HG03103 (cell line): Measurements from ENCODE around the gene TAPBP.
"Not testable (repeated sequence)": the region's sequence is repeated elsewhere in the genome, so short reads cannot be mapped to it uniquely, and the experiment has no call there.

ENCODE experiments used
- ATAC-seq: cut with Tn5 transposase; IDR thresholded peaks from one replicate; pipeline ENCODE4 v1.9.1; 2021; ENCODE audit warnings: low read depth; ENCODE audit not compliant: unreplicated experiment

The TAPBP gene

DNA sequence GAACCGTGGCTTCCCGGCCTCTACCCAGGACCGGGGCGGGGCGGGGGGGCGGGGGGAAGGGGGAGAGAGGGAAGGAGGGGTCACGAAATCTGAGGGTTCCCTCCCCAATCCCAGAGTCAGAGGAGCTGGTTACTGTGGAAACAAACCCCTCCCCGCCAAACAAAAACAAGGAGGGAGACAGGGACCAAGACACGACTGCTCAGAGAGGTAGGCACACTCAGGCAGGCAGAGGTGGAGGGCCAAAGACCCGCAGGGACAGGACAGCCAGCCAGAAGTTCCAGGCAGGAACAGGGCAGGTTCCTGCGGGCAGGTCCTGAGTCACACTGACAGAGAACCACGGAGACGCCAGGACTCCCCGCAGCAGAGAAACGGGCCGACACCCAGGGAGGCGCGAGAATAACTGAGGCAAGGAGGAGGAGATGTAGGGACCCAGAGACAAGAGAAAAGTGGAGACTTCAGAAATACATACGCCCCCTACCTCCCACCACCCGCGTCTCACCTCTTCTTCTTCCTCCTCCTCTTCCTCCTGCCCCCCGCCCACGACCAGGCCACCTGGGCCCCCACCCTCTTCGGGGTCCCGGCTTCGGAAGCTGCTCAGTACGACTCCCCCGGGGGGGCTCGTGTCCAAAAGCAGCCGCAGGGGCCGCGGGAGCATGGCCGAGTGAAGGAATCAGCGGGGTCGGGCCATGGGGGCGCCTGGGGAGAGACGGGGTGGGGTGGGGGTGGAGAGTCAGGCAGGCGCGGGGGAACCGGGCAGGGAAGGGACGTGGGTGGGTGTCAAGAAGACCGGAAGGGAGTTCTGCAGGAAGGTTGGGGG, 15.7 kb downstream of the TAPBP start:
- no peak for ATAC-seq

DNA sequence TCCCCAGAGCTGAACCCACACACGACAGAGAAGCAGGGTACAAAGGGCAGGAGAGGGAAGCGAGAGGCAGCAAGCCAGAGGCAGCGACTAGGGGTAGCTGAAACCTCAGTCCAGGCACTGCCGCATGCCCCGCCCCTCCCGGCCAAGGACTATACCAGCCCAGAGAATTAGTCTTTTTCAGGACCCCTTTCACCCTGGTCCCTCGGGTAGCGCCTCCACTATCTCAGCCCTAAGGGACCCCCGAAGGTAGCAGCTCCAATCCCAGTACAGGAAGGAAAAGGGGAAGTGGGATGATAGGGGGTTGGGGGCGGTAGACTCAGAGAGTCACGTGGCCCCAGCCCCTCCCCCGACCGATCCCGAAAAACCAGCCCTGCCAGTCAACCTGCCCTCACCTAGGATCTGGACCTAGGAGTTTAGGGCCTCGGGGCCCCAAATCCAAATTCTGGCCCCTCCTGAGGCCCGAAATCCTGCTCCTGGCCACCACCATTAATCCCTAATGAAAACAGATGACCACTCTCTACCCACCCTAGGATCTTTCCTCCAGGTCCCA, 16.4 kb downstream of the TAPBP start:
- ATAC-seq = no peak

DNA sequence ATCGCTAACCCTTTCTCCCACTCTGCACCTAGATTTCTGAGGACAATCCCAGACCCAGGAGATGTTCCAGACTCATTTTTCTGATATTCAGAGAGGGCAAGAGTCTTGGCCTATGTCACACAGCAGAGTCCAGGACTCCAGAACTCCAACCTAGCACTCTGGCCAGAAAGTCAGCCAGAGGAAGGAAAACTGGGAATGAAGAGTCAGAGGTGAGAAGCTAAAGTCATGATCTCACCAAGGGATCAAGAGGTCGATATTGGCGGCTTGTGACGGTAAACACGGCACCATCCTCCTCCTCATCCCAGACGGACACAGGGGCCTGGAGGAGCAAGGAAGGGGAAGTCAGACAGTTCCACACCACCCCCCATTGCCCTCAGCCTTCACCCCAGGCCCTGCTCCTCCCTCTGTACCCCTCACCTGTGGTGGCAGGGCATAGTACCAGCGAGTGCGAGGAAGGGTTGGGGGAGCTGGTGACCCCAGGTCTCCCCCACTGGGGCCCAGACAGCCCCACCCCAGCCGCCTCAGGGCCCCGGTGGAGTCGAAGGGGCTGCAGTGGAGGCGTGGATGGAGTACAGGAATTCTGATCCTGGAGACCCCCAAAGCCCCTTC, 17.0 kb downstream of the TAPBP start:
- no peak for ATAC-seq

DNA sequence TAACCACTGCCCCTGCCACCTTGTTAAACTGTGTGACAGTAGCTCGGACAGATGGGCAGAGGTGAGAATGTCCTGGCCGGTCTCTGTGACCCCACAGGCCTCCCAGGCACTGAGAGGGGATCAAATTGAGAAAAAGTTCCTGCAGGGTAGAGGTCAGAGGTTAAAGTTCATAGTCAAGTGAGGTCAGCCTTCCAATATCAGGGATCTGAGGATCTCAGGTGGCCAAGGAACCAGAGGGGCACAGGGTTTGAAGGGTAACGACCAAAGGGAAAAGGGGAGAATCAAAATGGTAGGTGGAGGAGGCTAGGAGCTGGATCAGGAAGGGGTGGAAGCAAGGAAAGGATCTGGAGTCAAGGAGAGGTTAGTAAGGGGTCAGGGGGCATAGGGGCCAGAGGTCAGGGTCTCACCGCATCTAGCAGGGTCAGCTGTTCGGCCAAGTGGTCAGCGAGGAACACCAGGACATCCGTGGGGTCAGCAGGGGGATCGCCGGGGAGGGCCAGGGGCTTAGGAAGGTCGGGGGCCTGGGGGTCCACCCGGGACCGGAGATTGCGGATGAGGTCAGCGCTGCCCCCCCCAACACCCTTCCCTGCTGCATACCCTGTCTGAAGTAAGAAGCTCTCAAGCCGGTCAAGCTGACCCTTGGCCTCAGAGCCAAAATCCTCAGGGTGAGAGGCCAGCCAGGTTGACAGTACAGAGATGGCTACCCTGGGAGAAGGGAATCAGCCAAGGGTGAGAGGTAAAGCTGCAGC, 18.1 kb downstream of the TAPBP start:
- ATAC-seq = no peak

DNA sequence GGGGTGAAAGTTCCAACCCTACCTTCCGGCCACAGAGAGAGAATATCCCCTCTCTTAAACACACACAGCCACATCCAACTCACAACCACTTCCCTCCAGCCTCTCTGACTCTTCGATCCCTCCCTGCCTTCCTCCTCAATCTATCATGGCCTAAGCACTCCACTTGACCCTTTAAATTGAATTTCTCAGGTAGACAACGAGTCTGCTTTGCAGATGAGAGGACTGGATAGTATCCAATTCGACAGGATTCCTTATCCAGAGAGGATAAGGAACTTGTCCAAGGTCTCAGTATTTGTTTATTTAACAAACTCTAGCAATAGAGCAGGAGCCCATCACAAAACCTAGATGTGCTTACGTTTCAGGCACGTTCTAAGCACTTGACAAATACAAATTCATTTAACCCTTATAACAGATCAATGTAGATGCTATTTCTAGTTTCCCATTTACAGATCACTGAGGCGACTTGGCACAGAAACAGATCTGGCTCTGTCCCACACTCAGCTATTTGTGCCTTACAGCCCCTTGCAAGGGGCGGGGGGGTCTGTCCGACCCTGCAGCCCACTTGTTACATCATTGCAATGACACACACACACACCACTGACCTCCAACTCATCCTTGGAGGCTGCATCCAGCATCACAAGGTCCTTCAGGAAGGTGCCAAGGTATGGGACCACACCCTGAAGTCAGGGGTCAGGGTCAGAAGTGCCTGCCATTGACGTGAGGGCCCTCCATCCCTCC, 19.6 kb downstream of the TAPBP start:
- no peak for ATAC-seq

DNA sequence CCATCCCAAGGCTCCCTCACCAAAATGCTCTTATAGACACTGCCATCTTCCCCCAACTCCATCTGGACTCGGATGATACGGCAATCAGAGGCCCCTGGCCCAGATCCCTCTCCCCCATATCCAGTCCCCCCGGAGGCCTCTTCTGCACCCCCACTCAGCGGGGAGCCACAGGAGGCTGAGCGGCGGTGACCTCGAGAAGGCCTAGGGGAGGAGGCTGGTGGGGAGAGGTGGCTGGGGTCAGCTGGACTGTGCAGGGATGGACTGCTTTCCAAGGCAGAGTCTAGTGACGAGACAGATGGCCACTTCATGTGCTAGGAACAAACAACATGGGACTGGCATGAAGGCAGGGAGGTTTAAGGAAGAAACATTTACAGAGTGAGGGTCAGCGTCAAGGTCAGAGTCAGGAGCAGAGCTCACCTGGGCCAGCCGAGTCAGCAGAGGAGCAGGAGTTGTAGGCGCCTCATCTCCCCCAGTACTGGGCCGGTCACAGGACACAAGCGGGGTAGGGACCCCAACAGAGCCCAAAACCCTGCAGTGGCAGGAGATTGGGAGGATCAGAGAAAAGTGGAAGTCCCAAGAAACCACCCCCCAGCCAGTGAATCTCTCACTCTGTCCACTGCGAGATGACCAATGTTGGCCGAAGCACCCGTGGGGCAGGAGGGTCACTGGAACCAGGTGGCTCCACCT, 20.7 kb downstream of the TAPBP start:
- ATAC-seq = no peak

DNA sequence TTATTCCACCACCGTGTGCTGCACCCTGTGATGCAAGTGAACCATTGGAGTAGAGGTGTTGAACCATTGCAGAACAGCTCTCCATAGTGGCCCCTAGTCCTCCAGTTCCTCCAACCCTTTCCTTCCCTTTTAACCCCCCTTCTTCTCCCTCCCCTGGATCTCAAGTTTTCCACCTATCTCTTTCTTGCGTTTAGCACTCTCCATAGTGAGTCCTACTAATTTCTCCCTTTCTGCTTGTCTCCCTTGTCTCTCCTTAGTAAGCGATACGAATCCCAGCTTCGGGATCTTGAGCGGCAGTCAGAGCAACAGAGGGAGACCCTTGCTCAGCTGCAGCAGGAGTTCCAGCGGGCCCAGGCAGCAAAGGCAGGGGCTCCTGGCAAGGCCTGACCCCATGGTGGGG, 23.4 kb downstream of the TAPBP start:
- no peak for ATAC-seq

DNA sequence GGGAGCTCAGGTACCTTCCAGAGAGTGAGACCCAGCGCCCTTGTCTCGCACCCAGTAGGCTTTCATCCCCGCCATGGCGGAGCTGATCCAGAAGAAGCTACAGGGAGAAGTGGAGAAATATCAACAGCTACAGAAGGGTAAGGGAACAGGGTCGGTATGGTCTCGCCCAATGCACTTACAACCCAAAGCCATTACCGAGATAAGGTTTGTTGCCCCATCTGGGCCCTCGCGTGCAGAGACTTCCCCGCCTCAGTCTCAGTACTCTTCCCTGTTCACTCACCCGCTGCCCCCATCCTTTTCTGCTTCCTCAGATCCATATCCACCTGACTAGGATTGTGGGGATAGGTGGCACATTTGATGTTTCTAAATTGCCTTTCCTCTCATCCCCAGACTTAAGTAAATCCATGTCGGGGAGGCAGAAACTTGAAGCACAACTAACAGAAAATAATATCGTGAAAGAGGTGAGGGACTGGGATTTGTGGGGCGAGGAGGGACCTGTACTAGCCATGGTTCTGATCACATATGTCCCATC, 24.0 kb downstream of the TAPBP start:
- ATAC-seq = no peak

DNA sequence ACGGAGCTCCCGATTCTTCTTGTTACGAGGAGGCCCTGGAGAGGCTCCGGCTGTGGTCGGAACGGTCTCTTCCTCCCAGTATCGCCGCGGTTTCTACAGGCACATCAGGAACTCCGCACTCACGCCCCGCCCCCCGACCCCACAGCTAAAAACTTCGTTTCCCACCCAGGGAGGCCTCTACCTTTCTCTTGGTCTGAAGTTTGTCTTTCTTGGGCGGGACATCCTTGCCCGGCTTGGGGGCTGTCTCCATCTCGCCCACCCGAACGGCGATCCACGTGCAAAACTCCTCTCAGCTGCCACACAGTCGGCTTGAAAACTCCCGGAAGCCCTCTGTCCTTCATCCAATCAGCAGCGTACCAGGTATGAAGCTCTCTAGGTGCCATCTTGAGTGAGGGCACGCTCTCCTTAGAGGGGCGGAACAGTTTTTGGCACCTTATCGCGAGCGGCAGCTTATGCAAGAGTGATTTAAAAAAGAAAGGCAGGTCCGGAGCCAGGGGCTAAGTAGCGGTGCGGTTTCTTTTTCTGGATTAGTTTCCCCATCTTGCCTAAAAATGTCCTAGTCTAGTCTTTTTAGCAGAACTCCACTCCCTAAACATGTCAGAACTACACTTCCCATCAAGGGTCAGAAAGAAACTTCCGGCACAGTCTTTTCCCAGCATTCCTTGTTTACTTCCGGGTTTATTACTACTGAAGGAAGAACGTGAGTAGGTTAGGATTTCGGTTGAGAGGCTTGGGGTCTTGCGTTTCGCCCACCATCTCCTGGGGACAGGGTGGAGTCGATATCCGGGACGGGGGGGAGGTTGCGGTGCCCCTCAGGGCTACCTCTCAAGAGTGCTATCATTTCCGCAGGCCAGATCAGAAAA, 24.7 kb downstream of the TAPBP start, which contains the start of the genes PFDN6 and WDR46:
Gene PFDN6 (plus strand): TSS at position 681 of the 863 bp plus-strand sequence. CDS start 256 bp downstream, outside the sequence.
Gene WDR46 (minus strand): TSS at position 319 of the 863 bp plus-strand sequence. CDS start 69 bp downstream, at position 250.
- ATAC-seq = peak; percentile 59

DNA sequence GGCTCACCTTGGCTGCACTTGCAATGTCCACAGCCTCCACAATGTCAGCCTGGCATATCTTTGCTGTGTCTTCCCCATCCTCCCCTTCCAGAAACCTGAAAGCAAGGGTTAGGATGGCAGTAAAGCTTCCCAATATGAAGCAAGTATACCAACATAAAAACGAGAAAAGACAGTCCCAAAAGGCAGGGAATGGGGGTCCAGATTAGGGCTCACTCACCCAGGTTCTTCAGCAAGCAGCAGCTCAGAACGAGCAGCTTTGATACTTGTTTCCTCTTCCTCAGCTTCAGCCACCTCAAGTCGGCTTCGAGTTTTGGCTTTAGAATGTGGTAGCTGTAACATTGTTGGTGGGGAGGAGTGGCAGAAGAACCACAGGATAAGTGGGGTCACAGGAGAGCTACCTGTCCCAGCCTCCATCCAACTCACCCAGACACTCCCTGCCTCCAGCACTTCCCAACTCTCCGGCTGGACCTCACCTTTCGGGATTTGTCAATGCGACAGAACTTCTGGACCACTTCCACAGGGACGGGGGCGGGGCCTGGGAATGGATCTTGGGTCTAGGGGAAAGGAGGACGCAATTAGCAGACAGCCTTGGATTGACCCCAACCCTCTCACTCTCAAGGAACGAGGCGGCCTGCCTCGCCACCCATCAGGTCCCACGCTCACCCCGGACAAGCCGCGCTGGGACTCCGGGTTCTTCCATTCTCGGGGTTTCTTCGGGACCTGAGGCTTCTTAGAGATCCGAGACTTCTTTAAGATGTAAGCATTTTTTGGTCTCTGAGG, 25.5 kb downstream of the TAPBP start:
- ATAC-seq = no peak

DNA sequence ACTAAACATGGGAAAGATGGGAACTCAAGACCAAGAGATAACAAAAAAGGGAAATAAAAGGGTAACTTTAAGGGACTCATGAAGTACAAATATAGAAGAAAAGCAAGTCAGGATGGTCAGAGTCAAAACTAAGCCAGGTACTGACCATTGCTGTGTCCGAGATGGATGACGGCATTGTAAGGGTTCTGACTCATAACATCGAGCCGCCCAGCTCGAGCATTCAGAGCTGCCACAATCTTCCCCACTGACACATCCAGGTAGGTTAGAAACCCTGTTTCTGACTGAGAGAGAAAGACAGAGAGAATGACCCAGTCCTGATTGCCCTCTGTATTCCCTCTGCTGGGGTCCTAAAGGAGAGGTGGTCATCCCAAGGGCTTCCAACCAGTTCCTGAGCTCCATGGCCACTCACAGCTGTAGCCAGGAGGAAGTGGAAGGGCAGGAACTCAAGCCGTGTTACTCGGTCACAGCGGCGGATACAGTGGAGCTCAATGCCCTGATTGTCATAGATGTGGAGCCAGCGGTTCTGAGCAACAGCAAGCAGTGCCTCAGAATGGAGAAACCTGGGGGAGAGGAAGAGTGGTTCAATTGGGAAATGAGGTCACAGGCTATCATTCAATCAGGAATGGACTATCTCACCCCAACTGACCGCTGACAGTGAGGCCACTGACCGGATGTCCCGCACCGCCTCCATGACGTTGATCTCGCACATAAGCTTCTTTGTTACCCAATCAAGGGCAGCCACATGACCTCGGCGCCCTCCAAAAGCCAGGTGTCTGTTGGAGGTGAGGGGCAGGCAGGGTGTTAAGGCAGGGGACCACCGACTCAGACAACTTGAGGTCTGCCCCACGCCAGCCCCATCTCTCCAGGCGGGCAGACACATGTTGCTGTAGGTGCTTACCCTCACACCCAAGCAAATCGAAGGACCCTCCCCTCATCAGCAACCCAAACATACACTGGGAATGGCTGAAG, 26.6 kb downstream of the TAPBP start:
- ATAC-seq = no peak

DNA sequence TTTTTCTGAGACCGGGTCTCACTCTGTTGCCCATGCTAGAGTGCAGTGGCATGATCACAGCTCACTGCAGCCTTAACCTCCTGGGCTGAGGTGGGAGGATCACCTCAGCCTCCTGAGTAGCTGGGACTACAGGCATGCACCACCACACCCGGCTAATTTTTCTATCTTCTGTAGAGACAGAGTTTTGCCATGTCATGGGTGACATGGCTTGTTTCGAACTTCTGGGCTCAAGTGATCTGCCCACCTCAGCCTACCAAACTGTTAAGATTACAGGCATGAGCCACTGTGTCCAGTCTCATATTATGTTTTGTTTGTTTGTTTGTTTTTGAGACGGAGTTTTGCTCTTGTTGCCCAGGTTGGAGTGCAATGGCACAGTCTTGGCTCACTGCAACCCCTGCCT, 28.7 kb downstream of the TAPBP start:
- ATAC-seq = not testable (repeated sequence)

DNA sequence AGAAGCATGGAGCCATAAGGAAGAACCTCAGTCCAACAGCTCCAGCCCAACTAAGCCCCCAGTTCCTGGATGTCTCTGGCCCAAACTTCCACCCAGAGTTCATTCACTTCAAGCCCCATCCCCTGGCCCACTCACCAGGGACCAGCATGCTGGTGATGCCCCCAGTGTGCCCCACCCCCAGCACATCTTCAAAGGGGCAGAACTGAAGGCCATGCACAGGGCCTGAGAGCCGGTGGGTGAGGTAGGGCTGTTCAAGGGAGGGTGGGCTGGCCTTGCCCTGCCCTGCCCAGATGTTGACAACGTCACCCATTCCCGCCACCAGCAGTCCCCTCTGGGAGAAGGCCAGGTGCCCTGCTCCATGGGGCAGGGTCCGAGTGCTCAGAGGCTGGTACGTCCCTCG, 33.3 kb downstream of the TAPBP start:
- no peak for ATAC-seq

DNA sequence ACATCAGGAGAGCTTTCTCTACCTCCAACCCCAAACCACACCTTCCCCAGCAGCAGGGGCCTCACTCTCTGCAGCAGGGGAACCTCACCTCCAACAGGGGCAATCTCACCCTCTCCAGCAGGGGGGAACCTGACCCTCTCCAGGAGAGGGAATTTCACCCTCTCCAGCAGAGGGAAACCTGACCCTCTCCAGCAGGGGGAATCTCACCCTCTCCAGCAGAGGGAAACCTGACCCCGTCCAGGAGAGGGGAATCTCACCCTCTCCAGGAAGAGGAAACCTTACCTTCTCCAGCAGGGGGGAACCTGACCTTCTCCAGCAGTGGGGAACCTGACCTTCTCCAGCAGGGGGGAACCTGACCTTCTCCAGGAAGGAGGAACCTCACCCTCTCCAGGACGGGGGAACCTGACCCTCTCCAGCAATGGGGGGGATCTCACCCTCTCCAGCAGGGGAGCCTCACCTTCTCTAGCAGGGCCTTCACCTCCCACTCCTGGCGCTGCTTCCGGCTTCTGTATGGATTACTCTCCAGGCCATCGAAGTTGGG, 33.8 kb downstream of the TAPBP start:
- ATAC-seq = no peak

DNA sequence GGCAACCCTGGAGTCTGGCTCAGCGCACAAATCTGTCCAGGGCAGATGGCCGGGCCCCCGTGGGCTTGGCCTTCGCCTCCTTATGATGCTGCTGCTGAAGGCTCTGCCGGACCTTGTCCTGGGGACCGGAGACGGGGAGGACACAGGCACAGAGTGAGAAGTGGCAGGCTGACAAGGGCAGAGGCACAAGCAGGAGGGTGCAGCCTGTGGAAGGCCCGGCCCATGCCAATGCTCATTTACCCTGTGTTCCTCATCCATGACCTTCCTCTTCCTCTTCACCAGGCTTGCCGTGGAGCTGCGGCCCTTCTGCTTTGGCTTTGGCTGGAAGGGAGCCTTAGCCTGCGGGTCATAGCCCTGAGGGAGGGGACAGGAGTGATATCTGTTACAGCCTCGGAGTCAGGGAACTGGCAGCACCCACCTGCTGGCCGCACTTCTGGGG, 34.6 kb downstream of the TAPBP start:
- ATAC-seq = no peak

DNA sequence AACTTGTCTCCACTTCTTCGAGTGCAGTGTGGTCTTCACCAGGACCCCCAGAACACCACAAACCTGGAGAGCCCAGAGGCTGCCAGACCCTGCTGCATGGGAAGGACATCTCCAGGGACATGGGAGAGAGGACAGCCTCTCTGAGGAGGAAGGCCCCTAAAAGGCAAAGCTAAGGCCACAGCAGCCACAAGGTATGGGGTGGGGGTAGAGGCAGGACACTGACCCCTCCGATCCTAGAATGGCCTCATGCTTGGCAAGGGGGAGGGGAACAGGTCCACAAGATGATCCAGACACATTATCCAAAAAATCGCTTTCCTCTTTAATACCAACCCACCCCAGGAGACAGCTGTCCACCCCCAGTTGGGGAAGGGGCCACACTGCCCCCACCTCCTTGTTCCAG, 35.1 kb downstream of the TAPBP start:
- ATAC-seq = no peak
